HL-60 (cell line): ENCODE results near the gene RAP1GAP2.

ENCODE experiments used
- POLR2AphosphoS5 ChIP-seq: IDR thresholded peaks from 2 replicates; pipeline ENCODE4 v1.6.1; 2012; ENCODE audit warnings: low read depth
- TF ChIP-seq, protein P1 (sequence below): IDR thresholded peaks from one replicate; pipeline ENCODE4 v1.5.1; 2011; ENCODE audit warnings: low read length, control low read depth, inconsistent platforms; ENCODE audit not compliant: insufficient read depth
- TF ChIP-seq, protein P2 (sequence below): IDR thresholded peaks from 2 replicates; pipeline ENCODE4 v1.6.1; 2012; ENCODE audit warnings: low read depth; ENCODE audit not compliant: insufficient replicate concordance

DNA sequence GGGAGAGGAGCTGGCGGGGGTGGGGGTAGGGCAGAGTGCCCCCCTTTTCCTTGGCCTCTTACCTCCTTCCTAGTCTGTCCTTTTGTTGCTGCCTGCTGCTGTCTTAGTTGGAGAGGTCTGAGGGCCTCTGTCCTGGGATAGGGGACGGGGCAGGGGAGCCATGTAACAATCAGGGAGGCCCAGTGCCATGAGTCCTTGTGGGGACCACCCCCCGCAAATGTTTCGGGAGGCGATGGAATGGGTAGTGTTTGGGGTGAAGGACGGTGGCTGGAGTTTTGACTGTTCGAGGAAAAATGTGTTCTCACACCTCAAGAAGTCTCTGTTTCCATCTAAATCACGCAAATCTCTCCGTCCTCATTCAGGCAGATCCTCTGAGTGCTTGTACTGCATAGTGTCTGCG, 168.1 kb downstream of the RAP1GAP2 start:
- TF ChIP-seq, protein P1, sequence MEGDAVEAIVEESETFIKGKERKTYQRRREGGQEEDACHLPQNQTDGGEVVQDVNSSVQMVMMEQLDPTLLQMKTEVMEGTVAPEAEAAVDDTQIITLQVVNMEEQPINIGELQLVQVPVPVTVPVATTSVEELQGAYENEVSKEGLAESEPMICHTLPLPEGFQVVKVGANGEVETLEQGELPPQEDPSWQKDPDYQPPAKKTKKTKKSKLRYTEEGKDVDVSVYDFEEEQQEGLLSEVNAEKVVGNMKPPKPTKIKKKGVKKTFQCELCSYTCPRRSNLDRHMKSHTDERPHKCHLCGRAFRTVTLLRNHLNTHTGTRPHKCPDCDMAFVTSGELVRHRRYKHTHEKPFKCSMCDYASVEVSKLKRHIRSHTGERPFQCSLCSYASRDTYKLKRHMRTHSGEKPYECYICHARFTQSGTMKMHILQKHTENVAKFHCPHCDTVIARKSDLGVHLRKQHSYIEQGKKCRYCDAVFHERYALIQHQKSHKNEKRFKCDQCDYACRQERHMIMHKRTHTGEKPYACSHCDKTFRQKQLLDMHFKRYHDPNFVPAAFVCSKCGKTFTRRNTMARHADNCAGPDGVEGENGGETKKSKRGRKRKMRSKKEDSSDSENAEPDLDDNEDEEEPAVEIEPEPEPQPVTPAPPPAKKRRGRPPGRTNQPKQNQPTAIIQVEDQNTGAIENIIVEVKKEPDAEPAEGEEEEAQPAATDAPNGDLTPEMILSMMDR, result no peak
- no peak for TF ChIP-seq POLR2AphosphoS5
- TF ChIP-seq, protein P2, sequence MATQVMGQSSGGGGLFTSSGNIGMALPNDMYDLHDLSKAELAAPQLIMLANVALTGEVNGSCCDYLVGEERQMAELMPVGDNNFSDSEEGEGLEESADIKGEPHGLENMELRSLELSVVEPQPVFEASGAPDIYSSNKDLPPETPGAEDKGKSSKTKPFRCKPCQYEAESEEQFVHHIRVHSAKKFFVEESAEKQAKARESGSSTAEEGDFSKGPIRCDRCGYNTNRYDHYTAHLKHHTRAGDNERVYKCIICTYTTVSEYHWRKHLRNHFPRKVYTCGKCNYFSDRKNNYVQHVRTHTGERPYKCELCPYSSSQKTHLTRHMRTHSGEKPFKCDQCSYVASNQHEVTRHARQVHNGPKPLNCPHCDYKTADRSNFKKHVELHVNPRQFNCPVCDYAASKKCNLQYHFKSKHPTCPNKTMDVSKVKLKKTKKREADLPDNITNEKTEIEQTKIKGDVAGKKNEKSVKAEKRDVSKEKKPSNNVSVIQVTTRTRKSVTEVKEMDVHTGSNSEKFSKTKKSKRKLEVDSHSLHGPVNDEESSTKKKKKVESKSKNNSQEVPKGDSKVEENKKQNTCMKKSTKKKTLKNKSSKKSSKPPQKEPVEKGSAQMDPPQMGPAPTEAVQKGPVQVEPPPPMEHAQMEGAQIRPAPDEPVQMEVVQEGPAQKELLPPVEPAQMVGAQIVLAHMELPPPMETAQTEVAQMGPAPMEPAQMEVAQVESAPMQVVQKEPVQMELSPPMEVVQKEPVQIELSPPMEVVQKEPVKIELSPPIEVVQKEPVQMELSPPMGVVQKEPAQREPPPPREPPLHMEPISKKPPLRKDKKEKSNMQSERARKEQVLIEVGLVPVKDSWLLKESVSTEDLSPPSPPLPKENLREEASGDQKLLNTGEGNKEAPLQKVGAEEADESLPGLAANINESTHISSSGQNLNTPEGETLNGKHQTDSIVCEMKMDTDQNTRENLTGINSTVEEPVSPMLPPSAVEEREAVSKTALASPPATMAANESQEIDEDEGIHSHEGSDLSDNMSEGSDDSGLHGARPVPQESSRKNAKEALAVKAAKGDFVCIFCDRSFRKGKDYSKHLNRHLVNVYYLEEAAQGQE, result no peak
